ENCODE results near the gene FAM24B.

Gene FAM24B

GRCh38 chr10:122849090-122849489 is 30.3 kb downstream of the FAM24B start:
- Mint-ChIP-seq H3K4me3 (no peak overlapping the region), H3K27me3 (no peaks in the 10 kb centered on the region), H3K27ac (no peak overlapping the region), H3K4me1 (peaks cover under 1% of the 10 kb centered on the region), H3K9me3 (peaks cover 5% of the 10 kb centered on the region), H3K36me3 (peaks cover 32% of the 10 kb centered on the region)

- Mint-ChIP-seq H3K4me1 (no peaks in the 10 kb centered on the region), H3K36me3 (peaks cover 29% of the 10 kb centered on the region), H3K27me3 (no peaks in the 10 kb centered on the region)
These were observed 31.4 kb downstream of the FAM24B start for GRCh38 chr10:122847782-122848604.

GRCh38 chr10:122845783-122846332 is 33.5 kb downstream of the FAM24B start, which contains the start of gene CUZD1:
Gene CUZD1, minus strand, starts transcription at chr10:122845857. Its CDS starts 14 bp downstream, at chr10:122845843.
- Mint-ChIP-seq H3K4me1 (no peaks in the 10 kb centered on the region), H3K36me3 (peaks cover 27% of the 10 kb centered on the region), H3K4me3 (no peak within 1 kb of the TSS), H3K9me3 (peaks cover 5% of the 10 kb centered on the region), H3K27ac (no peak within 1 kb of the TSS), H3K27me3 (no peaks in the 10 kb centered on the region)

More at GRCh38 chr10:122847782-122848604, 31.4 kb downstream of the FAM24B start:
- Mint-ChIP-seq H3K27ac (peak overlapping the region; percentile 15), H3K4me3 (no peak overlapping the region), H3K9me3 (peaks cover 5% of the 10 kb centered on the region)

- Mint-ChIP-seq H3K27ac (no peak overlapping the region), H3K4me1 (no peaks in the 10 kb centered on the region), H3K27me3 (no peaks in the 10 kb centered on the region), H3K4me3 (no peak overlapping the region), H3K9me3 (peaks cover 5% of the 10 kb centered on the region), H3K36me3 (peaks cover 26% of the 10 kb centered on the region)
These were observed 35.2 kb downstream of the FAM24B start for GRCh38 chr10:122844146-122844545.

GRCh38 chr10:122841569-122841968 is 37.8 kb downstream of the FAM24B start:
- H3K36me3 Mint-ChIP-seq = peaks cover 37% of the 10 kb centered on the region
- H3K27me3 Mint-ChIP-seq = no peaks in the 10 kb centered on the region
- H3K27ac Mint-ChIP-seq = no peak overlapping the region
- H3K9me3 Mint-ChIP-seq = peaks cover 5% of the 10 kb centered on the region
- H3K4me3 Mint-ChIP-seq = no peak overlapping the region
- no peaks in the 10 kb centered on the region for H3K4me1 Mint-ChIP-seq

- Mint-ChIP-seq H3K27me3 (no peaks in the 10 kb centered on the region), H3K9me3 (no peaks in the 10 kb centered on the region), H3K36me3 (peaks cover 35% of the 10 kb centered on the region), H3K4me3 (no peak overlapping the region), H3K27ac (no peak overlapping the region), H3K4me1 (no peaks in the 10 kb centered on the region)
These were observed 39.9 kb downstream of the FAM24B start for GRCh38 chr10:122839505-122839904.

GRCh38 chr10:122838880-122839279 is 40.5 kb downstream of the FAM24B start:
- H3K27me3 Mint-ChIP-seq = no peaks in the 10 kb centered on the region
- H3K9me3 Mint-ChIP-seq = no peaks in the 10 kb centered on the region
- no peaks in the 10 kb centered on the region for H3K4me1 Mint-ChIP-seq
- H3K27ac Mint-ChIP-seq = no peak overlapping the region
- H3K36me3 Mint-ChIP-seq = peaks cover 33% of the 10 kb centered on the region
- no peak overlapping the region for H3K4me3 Mint-ChIP-seq

- H3K4me3 Mint-ChIP-seq = no peak overlapping the region
- H3K27ac Mint-ChIP-seq = no peak overlapping the region
- no peaks in the 10 kb centered on the region for H3K27me3 Mint-ChIP-seq
- no peaks in the 10 kb centered on the region for H3K4me1 Mint-ChIP-seq
- no peaks in the 10 kb centered on the region for H3K9me3 Mint-ChIP-seq
- H3K36me3 Mint-ChIP-seq = peaks cover 34% of the 10 kb centered on the region
These were observed 43.5 kb downstream of the FAM24B start for GRCh38 chr10:122835908-122836307.

GRCh38 chr10:122830965-122831353 is 48.4 kb downstream of the FAM24B start:
- no peaks in the 10 kb centered on the region for H3K4me1 Mint-ChIP-seq
- peaks cover 13% of the 10 kb centered on the region for H3K36me3 Mint-ChIP-seq
- peaks cover 2% of the 10 kb centered on the region for H3K27me3 Mint-ChIP-seq
- H3K27ac Mint-ChIP-seq = no peak overlapping the region
- no peaks in the 10 kb centered on the region for H3K9me3 Mint-ChIP-seq
- no peak overlapping the region for H3K4me3 Mint-ChIP-seq

GRCh38 chr10:122830273-122830964 is 49.0 kb downstream of the FAM24B start:
- Mint-ChIP-seq H3K4me1 (no peaks in the 10 kb centered on the region), H3K36me3 (peaks cover 12% of the 10 kb centered on the region), H3K4me3 (no peak overlapping the region), H3K27me3 (peaks cover 2% of the 10 kb centered on the region), H3K27ac (no peak overlapping the region), H3K9me3 (no peaks in the 10 kb centered on the region)

- Mint-ChIP-seq H3K27ac (no peak overlapping the region), H3K9me3 (no peaks in the 10 kb centered on the region), H3K4me3 (no peak overlapping the region), H3K27me3 (peaks cover 2% of the 10 kb centered on the region), H3K36me3 (peaks cover 12% of the 10 kb centered on the region), H3K4me1 (no peaks in the 10 kb centered on the region)
These were observed 49.9 kb downstream of the FAM24B start for GRCh38 chr10:122829454-122829853.

GRCh38 chr10:122828716-122829255 is 50.6 kb downstream of the FAM24B start:
- H3K4me1 Mint-ChIP-seq = no peaks in the 10 kb centered on the region
- peaks cover 6% of the 10 kb centered on the region for H3K27me3 Mint-ChIP-seq
- peaks cover 12% of the 10 kb centered on the region for H3K36me3 Mint-ChIP-seq
- no peak overlapping the region for H3K4me3 Mint-ChIP-seq
- H3K9me3 Mint-ChIP-seq = no peaks in the 10 kb centered on the region
- no peak overlapping the region for H3K27ac Mint-ChIP-seq

- Mint-ChIP-seq H3K4me1 (no peaks in the 10 kb centered on the region), H3K27me3 (peaks cover 8% of the 10 kb centered on the region), H3K36me3 (peaks cover 9% of the 10 kb centered on the region), H3K4me3 (no peak overlapping the region), H3K9me3 (no peaks in the 10 kb centered on the region), H3K27ac (no peak overlapping the region)
These were observed 52.1 kb downstream of the FAM24B start for GRCh38 chr10:122827302-122827701.

GRCh38 chr10:122822973-122823690 is 56.2 kb downstream of the FAM24B start:
- Mint-ChIP-seq H3K27me3 (peaks cover 18% of the 10 kb centered on the region), H3K27ac (no peak overlapping the region), H3K4me1 (no peaks in the 10 kb centered on the region), H3K36me3 (no peaks in the 10 kb centered on the region), H3K9me3 (no peaks in the 10 kb centered on the region), H3K4me3 (no peak overlapping the region)

GRCh38 chr10:122821808-122822207 is 57.6 kb downstream of the FAM24B start:
- Mint-ChIP-seq H3K4me3 (no peak overlapping the region), H3K9me3 (no peaks in the 10 kb centered on the region), H3K36me3 (no peaks in the 10 kb centered on the region), H3K27ac (peak overlapping the region; percentile 19), H3K4me1 (no peaks in the 10 kb centered on the region), H3K27me3 (peaks cover 25% of the 10 kb centered on the region)
